ENCODE results near the gene CASP2.

Gene CASP2

DNA sequence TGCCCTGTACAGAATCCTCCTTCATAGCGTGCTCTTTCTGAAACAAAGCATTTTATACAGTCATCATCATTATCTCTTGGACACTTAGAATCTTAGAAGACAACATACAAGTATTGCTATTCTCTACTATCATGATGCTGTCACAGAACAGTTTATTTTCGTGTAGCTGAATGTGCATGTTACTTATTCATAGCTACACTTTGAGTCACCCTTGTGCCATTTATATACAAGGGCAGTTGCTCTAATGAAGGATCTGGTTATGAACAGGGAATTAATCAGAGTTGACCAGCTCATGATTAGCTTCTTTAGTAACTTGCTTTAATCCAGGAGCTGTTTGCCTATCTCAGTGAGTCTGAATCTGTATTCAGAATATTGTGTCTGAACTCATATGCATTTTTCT is 11.2 kb downstream of the CASP2 start:
- DNase-seq: no peak

DNA sequence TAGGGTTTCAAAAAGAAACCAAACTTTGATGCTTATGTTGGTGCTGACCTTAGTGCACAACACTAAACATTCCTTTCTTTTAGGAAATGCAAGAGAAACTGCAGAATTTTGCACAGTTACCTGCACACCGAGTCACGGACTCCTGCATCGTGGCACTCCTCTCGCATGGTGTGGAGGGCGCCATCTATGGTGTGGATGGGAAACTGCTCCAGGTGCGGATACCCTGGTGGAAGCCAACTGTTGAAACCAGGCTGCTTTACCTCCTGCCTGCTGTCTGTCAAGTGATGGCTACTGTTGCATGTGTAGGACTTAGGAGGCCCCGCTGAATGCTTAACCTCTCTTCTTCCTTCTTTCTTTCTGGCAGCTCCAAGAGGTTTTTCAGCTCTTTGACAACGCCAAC is 11.7 kb downstream of the CASP2 start:
- DNase-seq: no peak

DNA sequence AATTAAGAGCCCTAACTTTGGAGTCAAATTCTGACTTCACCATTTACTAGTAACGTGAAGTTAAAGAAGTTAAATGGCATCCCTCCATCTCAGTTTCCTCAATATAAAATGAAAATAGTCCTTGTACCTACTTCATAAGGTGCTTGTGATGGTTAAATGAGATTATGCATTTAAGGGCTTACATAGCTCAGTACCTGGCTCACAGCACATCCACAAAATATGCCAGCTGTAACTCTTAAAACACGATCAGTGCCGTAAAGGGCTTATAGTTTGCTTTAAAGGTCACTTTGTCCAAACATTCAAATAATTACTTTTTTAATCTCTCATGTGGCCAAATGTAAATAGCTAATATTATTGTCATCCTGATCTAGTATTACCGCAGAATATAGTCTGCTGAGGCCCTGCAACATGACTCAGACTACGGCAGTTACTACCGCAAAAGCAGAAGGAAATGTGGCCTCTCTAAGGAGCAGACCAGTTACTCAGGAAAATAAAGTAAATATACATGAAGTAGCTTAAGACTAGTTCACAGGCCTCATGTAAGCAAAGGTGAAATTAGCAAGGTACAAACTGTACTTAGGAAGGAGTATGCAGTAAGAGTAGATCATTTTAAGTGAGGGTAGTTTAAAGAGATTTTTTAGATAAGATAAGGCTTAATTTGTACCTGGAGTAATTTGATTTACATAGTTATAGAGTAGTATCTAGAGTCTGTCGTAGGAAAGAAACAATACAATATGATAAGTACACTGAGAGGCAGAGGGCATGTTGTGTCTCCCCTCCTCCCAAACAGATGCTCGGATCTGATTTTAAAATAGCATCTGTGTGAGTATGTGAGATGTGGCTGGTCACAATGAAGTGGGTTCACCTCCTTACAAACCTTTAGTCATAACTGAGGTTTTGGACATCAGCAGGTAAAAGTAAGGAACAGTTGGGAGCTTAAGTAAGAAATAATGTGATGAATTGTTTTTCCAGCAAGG is 13.1 kb downstream of the CASP2 start:
- DNase-seq: no peak

DNA sequence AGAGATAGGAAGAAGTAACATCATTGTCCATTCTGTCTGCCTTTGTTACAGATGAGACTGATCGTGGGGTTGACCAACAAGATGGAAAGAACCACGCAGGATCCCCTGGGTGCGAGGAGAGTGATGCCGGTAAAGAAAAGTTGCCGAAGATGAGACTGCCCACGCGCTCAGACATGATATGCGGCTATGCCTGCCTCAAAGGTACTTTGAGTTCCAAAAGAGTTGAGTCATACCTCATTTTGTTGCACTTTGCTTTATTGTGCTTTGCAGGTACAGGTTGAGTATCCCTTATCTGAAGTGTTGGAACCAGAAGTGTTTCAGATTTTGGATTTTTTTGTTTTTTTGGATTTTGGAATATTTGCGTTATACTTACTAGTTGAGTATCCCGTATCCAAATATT is 15.6 kb downstream of the CASP2 start:
- no peak for DNase-seq

DNA sequence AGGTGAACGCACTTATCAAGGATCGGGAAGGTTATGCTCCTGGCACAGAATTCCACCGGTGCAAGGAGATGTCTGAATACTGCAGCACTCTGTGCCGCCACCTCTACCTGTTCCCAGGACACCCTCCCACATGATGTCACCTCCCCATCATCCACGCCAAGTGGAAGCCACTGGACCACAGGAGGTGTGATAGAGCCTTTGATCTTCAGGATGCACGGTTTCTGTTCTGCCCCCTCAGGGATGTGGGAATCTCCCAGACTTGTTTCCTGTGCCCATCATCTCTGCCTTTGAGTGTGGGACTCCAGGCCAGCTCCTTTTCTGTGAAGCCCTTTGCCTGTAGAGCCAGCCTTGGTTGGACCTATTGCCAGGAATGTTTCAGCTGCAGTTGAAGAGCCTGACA is 16.8 kb downstream of the CASP2 start:
- DNase-seq: no peak

DNA sequence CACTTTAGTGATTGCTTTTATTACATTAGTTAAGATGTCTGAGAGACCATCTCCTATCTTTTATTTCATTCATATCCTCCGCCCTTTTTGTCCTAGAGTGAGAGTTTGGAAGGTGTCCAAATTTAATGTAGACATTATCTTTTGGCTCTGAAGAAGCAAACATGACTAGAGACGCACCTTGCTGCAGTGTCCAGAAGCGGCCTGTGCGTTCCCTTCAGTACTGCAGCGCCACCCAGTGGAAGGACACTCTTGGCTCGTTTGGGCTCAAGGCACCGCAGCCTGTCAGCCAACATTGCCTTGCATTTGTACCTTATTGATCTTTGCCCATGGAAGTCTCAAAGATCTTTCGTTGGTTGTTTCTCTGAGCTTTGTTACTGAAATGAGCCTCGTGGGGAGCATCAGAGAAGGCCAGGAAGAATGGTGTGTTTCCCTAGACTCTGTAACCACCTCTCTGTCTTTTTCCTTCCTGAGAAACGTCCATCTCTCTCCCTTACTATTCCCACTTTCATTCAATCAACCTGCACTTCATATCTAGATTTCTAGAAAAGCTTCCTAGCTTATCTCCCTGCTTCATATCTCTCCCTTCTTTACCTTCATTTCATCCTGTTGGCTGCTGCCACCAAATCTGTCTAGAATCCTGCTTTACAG is 17.4 kb downstream of the CASP2 start:
- DNase-seq: no peak

DNA sequence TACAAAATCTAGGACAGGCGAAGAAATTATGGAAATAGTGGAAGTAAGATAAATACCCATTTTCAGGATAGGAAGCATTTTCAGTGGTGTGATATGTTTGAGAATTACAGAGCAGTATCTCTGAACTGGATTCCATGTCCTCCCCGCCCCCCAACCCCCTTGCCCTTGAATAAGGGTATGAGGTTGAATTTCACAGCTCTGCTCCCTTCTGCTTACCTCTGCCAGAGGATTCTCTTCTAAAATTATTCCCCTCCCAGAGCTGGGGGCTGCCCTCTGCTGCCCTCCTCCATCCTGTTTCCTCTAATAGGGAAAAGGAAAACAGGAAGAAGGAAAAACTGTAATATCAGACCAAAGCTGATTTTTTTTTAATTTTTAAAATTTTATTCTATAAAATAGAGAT is 20.5 kb downstream of the CASP2 start:
- DNase-seq: no peak

DNA sequence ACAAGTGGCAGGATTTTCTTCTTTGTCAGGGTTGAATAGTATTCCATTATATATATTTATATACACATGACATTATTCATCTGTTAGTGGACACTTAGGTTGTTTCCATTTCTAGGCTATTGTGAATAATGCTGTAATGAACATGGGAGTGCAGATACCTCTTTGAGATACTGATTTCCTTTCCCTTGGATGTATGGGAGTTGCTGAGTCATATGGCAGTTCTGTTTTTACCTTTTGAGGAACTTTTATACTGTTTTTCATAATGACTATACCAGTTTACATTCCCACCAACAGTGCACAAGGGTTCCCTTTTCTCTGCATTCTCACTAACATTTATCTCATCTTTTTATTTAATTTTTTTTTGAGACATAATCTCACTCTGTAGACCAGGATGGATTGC is 26.0 kb downstream of the CASP2 start:
- DNase-seq: no peak

DNA sequence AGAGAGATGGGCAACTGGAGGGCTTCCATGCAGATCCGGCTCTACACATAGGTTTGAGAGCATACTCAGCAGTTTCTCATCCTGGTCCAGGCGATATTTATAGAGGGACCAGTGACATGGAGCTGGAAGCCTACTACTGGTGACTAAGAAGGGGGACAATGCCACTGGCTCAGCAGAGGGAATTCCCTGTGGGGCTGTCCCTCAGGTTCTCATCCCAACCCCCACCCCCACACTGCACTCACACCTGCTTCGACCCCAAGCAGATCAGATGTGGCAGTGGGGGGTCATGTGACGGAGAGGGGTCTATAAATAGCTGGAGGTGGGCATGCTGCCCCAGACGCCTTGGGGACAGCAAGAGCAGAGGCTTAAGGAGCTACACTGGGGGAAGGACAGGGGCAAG is 27.6 kb downstream of the CASP2 start, which contains the start of gene CLCN1:
Gene CLCN1 (plus strand): TSS at position 336 of the 400 bp plus-strand sequence. CDS start 102 bp downstream, outside the sequence.
- DNase-seq: no peak

DNA sequence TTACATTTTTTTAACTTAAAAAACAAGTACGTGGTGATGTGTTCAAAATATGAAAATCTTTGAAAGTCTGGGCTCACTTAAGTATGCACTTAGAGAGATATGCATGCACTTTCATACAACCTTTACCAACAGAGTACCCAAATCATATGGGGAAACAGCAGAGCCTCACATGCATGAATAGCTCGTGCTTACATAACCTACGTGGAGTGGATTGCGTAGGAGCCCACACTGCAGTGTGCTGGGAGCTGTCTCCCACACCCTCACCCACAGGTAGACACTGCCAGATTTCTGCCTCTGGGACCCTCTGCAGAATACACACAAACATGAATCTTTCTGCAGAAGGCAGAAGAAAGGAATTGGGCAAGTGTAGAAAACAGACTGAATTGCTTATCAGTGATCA is 28.3 kb downstream of the CASP2 start:
- DNase-seq: no peak

DNA sequence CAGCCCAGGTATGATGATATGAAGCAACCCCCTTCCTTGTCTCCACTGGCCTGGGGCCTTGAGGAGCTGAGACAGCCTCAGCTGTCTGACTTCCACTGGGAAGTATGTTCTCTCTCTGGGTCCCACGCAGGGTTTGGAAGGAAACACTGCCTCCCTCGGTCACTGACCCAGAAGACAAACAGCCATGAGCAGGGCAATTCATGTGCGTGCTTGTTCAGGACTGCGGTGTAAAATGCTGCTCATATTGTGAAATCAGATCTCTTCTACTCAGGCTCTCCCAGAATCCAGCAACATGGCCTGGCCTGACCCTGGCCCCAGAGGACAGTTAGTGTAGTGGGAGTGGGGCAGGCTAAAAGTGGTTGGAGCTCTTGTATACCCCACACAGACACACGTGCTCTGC is 30.5 kb downstream of the CASP2 start:
- DNase-seq: no peak

DNA sequence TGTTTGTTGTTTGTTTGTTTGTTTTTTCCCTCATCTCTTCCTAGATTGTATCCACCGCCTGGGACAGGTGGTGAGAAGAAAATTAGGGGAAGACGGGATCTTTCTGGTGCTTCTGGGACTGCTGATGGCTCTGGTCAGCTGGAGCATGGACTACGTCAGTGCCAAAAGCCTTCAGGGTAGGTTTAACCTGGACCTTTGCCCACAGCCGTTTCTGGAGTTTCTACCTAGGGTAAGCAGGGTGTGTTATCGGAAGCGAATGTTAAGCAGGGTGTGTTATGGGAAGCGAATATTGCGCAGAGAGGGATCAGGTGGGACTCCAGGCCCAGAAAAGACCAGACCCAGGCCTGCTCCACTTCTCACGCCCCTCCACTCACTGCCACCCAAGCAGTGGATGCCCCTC is 32.5 kb downstream of the CASP2 start:
- DNase-seq: no peak

DNA sequence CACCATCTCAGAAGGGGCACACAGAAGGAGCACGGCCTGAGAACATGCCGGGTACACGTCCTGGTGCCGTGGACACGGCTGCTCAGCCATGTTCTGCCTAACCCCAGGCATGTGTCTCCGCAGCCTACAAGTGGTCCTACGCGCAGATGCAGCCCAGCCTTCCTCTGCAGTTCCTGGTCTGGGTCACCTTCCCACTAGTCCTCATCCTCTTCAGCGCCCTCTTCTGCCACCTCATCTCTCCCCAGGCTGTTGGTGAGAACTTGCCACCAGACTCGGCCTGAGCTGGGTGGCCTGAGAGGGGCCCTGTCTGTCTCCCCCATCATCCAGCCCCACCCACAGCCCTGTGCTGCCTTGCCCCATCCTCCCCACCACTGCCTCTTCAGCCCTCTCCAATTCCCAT is 33.1 kb downstream of the CASP2 start:
- no peak for DNase-seq

DNA sequence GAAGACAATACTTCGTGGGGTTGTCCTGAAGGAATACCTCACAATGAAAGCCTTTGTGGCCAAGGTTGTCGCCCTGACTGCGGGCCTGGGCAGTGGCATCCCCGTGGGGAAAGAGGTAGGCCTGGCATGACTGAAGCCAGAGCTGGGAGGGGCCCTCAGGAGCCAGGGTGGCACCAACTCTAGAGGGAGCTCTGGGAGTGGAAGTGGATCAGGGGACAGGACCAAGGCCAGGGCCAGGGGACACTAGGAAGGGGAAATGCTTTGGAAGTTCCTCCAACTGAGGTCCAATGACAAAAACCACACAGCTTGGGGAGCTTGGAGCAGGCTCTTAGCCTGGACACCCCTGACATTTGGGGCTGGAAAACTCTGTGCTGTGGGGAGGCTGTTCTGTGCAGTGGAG is 33.6 kb downstream of the CASP2 start:
- DNase-seq: no peak

DNA sequence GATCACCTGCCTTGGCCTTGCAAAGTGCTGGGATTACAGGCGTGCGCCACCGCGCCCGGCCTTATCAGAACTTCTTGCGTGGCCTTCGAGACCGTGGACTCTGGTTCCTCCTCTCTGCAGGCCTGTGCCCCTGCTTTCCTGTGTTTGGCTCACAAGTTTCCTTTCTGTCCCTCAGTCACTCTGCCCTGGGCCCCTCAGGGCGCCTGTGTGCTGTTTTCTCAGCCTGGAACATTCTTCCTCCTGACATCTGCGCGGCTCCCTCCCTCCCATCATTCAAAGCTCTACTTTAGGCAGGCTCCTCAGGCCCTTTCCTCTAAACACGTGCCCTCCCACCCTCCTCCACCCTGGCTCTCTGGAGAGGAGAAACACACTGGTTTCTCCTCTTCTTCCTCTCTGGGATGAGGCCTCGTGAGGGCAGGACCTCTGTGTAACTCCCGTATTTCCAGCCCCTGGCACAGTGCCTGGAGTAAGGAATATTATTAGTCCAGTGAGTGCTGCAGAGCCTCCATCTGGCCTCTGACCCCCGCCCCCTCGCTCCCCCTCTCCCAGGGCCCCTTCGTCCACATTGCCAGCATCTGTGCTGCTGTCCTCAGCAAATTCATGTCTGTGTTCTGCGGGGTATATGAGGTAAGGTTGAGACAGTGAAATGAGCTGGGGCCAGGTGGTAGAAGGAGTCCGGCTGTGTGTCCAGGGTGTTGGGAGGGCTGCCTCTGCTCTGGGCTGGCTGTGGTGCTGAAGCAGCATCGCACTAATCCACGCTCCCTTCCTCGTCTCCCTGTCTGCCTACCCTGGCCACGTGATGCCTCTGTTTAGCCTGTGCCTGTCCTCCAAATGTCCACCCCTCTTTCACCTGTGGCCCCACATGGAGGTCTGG is 34.8 kb downstream of the CASP2 start:
- DNase-seq: no peak

DNA sequence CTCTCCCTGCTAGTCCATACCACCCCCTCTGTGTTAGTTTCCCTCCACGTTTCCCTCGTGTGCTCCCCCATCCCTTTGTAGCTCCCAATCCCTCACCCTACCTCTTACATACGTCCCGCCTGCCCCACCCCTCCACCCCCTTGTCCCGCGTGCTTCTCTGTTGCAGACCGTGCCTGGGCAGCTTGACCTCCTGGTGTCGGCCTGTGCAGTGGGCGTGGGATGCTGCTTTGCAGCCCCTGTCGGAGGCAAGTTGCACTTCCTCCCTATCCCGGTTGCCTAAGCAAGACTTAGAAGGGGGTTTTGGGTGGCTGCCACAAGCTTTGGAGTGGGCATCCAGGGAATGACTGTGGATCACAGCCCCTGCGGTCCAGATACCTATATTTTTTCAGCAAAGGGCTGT is 35.5 kb downstream of the CASP2 start:
- DNase-seq: no peak

DNA sequence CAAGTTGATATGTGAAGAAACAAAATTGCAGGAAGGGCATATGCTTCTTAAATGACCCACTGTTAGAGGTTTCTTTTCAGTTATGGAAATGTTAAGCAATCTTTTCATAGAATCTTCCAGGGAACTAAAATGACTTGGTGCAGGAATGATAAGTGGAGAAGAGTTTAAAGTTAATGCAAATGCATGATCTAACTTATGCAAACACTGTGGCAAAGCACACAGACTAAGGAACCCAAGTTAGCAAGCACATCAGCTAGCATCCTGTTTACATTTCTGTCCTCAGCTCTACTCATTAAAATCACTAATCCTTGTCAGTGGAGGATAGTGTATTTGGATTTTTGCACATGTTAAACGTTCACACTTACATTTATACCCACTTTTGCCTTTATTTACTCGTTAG is 37.1 kb downstream of the CASP2 start:
- no peak for DNase-seq

DNA sequence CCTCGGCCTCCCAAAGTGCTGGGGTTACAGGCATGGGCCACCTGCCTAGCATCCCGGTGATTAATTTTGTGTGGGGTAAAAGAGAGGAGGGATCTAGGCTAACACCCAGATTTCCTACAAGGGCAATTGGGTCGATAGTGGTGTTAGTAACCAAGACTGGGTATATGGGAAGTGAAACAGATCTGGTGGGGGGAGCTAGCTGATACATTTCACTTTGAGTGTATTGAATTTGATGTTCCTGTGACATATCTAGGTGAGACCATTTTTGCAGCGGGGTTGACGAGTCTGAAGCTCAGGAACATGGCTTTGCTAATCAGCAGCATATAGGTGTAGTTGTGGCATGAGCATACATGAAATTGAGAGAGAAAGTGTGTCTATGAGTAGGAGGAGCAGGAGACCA is 39.8 kb downstream of the CASP2 start:
- no peak for DNase-seq

DNA sequence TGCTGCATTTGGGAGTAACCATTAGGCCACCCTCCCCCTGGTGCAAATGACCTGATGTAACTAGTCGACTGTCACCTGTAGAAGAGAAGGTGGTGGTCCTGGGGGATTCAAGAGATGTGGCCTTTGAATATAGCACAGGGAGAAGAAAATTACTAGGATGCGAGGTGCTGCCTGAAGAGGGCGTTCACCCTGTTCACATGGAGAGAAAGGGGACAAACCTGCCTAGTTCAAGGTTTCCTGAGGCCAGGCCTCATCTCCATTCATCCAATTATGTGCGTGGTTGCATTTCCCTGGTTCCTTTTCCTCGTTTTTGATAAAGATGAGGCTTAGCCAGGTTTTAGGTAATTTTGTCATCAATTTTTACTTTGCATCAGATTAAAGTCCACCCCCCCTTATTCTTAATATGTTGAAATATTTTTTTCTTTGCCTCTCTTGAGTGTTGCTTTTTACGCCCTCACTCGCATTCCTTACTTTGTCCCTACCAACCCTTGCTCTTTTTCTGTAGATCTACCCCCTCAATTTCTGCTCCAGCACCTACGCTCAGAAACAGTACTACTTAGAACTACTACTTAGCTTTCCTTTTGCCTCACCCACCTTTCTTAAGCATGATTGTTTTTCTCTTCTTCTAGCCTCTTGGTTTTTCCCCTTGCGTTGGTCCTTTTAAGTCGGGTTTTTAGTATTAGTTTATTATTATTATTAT is 41.5 kb downstream of the CASP2 start:
- DNase-seq: no peak

DNA sequence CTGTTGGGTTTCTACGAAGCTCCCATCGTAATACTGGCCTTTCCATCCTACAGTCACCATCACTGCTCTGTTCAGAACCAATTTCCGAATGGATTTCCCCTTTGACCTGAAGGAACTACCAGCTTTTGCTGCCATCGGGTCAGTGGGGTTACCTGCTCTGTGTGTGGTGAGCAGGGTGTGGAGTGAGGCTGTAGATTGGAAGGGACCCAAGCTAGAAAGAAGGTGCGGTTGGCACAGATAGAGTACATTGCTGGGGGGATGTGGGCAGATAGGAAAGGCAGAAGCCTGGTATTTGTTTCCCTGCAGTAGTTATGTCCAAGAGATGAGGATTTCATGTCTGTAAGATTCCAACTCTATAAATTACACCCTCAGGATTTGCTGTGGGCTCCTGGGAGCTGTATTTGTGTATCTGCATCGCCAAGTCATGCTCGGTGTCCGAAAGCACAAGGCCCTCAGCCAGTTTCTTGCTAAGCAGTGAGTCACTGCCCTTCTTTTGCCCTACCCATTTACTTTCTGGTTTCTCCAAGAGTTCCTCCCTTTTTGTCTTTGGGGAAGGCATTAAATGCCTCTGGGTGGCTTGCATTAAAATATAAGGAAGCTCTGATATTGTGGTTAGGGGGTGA is 43.1 kb downstream of the CASP2 start:
- DNase-seq: no peak

DNA sequence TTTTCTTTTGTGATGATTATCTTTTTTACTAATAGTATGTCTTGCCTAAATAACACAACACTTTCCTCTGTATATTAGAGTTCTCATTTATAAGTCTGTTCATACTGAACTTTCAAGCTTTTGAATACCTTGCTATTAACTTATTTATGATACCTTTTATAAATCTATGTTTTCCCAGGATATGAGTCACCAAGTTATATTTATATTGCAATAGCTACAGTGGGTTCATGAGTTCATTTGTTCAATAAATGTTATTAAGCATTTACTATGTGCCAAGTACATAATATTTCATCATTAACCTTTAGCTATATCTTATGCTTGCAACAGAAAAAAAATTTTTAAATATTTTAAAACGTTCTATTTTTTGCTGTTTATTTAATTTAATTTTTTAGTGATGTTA is 46.1 kb downstream of the CASP2 start:
- no peak for DNase-seq

DNA sequence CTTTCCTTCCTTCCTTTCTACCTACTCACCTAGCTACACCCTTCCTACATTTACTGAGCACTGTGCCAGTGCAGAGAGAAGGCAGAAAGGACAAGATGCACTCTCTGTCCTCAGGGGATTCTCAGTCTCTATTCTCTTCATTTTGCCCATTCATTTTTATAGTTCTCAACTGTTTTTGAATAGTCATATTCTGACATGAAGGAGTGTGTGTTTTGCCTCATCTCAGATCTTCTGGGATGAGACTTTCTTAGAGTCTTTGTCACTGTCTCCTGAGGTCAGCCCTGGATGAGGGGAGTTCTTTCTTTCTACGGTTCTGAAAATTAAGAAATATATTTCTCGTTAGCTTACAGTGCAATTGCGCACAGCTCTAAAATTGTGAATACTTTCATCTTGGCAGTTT is 49.1 kb downstream of the CASP2 start:
- DNase-seq: no peak

Data from NCI-H446 treated with DMSO at 0.1 percent for 48 hours (cell line).